HG03342 (cell line): ENCODE measurements around the gene SLC7A7.
"Not testable (repeated sequence)": the region's sequence is repeated elsewhere in the genome, so short reads cannot be mapped to it uniquely, and the experiment has no call there.

ENCODE experiments used
- ATAC-seq: cut with Tn5 transposase; IDR thresholded peaks from one replicate; pipeline ENCODE4 v1.9.1; 2021; ENCODE audit warnings: mild to moderate bottlenecking, moderate library complexity; ENCODE audit not compliant: unreplicated experiment

SLC7A7 gene

GRCh38 chr14:22814941-22815713 lies at the start of gene SLC7A7:
SLC7A7 (minus strand) TSS chr14:22815435; CDS start chr14:22813398, 2,037 bp downstream.
- ATAC-seq, result no peak

DNA sequence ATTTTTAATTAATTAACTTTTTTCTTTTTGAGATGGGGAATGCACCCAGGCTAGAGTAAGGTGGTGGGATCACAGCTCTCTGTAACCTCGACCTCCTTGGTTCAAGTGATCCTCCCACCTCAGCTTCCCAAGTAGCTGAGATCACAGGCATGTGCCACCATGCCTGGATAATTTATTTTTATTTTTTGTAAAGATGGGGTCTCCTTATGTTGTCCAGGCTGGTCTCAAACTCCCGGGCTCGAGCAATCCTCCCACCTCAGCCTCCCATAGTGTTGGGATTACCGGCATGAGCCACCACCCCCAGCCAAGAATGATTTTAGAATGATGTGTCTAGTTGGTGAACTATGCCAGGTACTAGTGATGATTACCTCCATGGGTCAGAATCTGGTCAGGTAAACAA lies 49.7 kb upstream of the SLC7A7 start:
- no peak for ATAC-seq

DNA sequence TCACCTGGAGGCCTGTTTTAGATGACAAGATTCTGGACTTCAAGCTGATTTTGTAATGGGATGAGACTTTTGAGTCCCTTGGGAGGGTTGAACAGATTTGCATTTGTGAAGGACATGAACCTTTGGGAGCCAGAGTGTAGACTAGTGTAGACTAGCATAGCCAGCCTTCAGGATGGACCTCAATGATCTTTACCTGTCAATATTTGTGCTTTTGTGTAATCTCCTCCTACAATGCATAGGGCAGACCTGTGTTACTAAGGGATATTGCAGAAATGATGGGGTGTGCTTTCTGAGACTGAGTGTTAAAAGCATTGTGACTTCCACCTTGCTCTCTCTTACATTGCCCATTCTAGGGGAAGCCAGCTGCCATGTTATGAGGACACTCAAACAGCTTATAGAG lies 46.4 kb upstream of the SLC7A7 start:
- no peak for ATAC-seq

GRCh38 chr14:22860377-22860776 lies 45.1 kb upstream of the SLC7A7 start:
- ATAC-seq, result not testable (repeated sequence)

GRCh38 chr14:22856428-22856827 lies 41.2 kb upstream of the SLC7A7 start:
- ATAC-seq, result no peak

DNA sequence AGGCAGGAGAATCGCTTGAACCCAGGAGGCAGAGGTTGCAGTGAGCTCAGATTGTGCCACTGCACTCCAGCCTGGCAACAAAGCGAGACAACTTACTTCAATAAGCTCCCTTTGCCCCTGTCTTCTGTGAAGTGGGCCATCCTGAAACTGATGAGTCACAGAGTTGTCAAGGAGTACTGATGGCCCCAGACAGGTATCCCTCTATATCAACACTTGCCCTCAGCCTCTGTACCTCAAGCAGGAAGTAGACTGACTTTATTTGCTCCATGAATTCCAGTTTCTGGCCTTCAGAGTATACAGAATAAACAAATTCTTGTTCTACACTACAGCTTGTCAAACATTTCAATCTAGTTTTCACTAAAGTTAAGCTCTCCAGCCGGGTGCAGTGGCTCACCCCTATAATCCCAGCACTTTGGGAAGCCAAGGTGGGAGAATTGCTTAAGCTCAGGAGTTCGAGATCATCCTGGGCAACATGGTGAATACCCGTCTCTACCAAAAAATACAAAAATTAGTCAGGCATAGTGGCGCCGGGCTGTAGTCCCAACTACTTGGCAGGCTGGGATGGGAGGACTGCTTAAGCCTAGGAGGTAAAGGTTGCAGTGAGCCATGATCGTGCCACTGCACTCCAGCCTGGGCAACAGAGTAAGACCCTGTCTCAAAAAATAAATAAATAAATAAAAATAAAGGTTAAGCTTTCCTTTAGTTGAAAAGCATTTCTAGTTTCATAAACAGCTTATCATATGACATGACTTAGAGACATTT lies 39.9 kb upstream of the SLC7A7 start:
- no peak for ATAC-seq

GRCh38 chr14:22854296-22854695 lies 39.1 kb upstream of the SLC7A7 start:
- ATAC-seq, result not testable (repeated sequence)

DNA sequence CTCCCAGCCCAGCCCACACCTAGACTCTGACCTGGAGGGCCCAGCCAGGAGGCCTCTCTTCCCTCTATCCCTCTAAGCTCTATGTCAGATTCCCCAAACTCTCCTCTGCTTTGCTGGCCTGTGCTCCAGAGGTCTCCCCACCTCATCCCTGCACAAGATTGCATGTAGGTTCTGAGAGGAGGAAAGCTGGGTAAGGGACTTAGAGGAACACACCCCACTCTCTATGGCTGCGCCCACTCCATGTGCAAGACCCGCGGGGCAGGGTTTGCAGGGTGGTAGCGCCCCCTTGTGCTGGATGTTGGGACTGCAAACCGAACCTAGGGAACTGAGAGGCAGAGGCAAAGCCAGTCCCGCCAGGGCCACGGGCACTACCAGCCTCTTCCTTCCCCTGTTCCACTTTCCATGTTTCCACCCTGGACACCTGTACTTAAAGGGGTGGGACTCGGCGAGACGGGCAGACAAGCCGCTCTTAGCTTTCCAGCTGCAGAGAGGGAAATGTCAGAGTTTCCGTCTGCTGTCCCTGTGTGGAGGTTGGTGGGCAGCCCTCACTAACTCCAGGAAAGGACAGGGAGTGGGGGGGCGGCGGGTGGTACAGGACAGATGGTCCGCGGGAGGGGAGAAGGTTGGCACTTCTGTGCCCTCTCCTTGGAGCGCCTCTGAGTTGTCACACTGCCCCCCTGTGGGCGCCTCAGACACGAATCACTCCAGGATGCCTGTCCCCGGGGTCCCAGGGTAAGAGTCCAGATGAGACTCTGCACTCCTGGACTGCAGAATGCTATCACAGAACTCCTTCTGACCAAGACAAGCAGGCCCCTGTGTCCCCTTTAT lies 37.9 kb upstream of the SLC7A7 start:
- ATAC-seq, result no peak

DNA sequence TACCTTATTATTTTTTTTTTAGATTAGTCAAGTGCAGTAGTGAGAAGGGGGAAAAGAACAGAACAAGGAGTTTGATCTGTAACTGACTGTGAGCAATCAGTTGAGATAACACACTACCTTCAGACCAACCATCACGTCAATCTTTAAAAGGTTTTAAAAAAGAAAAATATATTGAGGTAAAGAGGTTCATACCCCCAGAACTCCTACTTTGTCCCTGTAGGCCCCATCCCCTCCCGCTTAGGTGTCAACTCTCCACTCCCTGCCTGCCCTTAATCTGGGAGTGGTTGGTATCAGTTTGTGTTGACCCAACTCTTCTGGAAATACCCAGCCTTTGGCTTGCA lies 37.3 kb upstream of the SLC7A7 start:
- no peak for ATAC-seq

- not testable (repeated sequence) for ATAC-seq
Measured at GRCh38 chr14:22852178-22852577, 36.9 kb upstream of the SLC7A7 start.

DNA sequence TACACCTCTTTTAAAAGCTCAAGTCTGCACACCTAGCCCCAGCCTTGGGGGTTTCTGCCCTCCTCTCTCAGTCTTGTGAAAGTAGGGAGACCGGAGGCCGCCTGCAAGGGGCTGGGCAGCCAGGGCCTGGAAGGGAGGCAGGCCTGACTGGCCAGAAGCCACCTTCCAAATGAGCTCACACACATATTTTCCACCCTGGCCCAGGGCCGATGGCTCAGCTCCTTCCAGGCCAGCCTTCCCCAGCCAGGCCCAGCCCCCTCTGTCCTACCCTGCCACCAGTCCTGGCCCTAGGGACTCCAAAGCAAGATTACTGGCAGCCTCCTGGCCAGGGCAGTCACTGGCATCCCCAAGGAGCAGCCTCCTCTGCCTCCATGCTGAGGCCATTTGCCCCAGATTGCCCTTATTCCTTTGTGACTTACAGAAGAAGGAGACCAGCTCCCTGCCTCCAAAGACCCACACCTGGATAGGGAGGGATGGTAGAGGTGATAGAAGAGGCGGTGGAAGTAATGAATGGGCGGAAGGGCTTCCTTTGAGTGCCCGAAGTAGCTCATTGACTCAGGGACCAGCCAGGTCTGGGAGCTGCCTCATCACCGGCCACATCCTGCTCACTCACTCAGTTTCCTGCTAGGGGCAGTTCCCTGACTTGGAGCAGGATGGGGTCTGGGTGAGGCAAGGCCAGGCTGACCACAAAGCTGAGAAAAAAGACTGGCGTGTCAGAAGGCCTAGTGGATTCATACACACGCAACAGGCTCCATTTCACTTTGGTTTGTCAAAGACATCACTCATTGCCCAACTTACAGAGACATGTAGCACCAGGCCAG lies 35.9 kb upstream of the SLC7A7 start:
- ATAC-seq, result no peak

- ATAC-seq, result no peak
Measured at GRCh38 chr14:22849212-22849819, 34.1 kb upstream of the SLC7A7 start.

DNA sequence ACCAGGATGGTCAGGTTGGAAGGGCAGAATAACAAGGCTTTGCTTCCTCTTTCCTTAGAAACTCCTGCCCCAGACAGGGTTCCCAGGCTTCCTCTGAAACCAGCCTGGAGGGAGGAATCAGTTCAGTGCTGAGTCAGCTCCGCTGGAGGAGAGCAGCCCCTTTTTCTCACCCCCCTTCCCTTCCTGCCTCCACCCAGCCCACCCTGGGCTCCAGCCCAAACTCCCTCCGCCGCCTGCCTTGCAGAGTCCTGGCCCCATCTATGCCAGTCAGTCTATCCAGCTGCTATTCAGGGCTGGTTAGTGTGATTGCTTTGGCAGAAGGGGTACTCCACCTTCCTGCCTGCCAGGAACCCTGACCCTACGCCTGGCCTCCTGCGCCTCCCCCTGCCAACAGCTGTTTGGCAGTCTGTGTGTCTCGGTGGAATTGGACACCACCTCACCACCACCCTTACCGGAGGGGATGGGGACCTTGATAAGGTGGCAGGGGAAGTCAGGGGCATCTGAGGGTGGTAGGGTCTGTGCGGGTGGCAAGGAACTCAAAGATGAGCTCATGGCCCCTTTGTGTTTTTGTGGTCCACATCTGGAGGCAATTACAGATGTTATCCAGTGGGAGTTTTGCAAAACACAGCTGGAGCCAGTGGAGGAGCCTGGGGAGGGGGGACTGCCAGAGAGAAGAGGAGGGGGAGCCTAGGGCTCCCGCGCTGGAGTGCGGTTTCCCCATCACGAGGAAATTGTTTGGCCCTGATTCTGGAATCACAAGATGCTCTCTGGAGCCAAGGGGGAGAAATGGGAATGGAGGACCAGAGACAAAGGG lies 33.3 kb upstream of the SLC7A7 start:
- no peak for ATAC-seq

GRCh38 chr14:22847661-22848341 lies 32.6 kb upstream of the SLC7A7 start:
- ATAC-seq, result no peak

DNA sequence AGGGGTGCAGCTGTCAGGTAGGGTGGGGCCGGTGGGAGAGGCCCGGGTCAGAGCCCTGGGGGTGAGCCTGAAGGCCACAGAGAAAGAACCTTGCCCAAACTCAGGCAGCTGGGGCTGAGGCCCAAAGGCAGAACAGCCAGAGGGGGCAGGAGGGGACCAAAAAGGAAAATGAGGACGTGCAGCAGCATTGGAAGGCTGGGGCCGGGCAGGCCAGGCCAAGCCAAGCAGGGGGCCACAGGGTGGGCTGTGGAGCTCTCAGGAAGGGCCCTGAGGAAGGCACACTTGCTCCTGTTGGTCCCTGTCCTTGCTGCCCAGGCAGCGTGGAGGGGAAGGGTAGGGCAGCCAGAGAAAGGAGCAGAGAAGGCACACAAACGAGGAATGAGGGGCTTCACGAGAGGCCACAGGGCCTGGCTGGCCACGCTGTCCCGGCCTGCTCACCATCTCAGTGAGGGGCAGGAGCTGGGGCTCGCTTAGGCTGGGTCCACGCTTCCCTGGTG lies 31.6 kb upstream of the SLC7A7 start:
- ATAC-seq, result no peak

- ATAC-seq, result no peak
Measured at GRCh38 chr14:22845821-22846625, 30.8 kb upstream of the SLC7A7 start.

DNA sequence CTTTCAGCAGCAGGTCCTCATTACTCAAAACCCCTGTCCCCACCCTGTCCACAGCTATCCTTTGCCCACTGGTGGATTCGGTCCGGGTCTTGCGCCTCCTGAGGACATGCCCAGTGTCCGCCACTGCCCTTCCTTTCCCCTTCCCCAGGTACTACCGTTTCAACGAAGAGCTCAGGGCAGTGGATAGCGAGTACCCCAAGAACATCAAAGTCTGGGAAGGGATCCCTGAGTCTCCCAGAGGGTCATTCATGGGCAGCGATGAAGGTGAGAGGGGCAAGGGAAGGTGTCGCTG lies 29.8 kb upstream of the SLC7A7 start:
- no peak for ATAC-seq
